Heart left ventricle (tissue), 16 donors: ENCODE measurements around the gene PITHD1. TPM values are rescaled to one million over a fixed set of nuclear protein-coding genes. Genes with fewer than 3 reads are reported as not detected.
A peak's percentile ranks its signal among the peaks of the same experiment; 100 is the strongest.

Experiments
- ATAC-seq, 4 donors: fragments of 200-7000 bp; cut with Tn5 transposase; one replicate each; pipeline ENCODE4 v1.9.1; 2020 to 2022; ENCODE audit warnings: moderate library complexity in 4 of 4, mild to moderate bottlenecking in 3 of 4, moderate number of reproducible peaks in 1 of 4
- DNase-seq, 5 donors: peaks; one replicate each; pipeline ENCODE4 v3.0.0-alpha.2; 2020
- H3K27ac ChIP-seq, 12 donors: fragments of 200-600 bp; sonication (generic) in 4 of 12; one replicate each; pipeline versions ENCODE4 v1.5.0 to v1.8.0; 2016 to 2022; ENCODE audit warnings: mild to moderate bottlenecking in 2 of 12
- H3K27me3 ChIP-seq, 9 donors: fragments of 200-600 bp; sonication (generic) in 2 of 9; one replicate each; pipeline versions ENCODE4 v1.5.1 to v1.8.0; 2016 to 2022; ENCODE audit warnings: mild to moderate bottlenecking in 3 of 9
- H3K36me3 ChIP-seq, 9 donors: fragments of 200-600 bp; sonication (generic) in 2 of 9; one replicate each; pipeline versions ENCODE4 v1.5.0 to v1.8.0; 2018 to 2022; ENCODE audit warnings: mild to moderate bottlenecking in 2 of 9
- H3K4me1 ChIP-seq, 12 donors: fragments of 200-600 bp; sonication (generic) in 4 of 12; one replicate each; pipeline versions ENCODE4 v1.5.0 to v1.8.0; 2016 to 2022; ENCODE audit warnings: mild to moderate bottlenecking in 3 of 12
- H3K4me3 ChIP-seq, 12 donors: fragments of 200-600 bp; sonication (generic) in 4 of 12; one replicate each; pipeline versions ENCODE4 v1.5.0 to v1.8.0; 2017 to 2022; ENCODE audit warnings: mild to moderate bottlenecking in 9 of 12, moderate library complexity in 4 of 12
- H3K9me3 ChIP-seq, 12 donors: fragments of 200-600 bp; sonication (generic) in 4 of 12; one replicate each; pipeline versions ENCODE4 v1.5.0 to v1.8.0; 2016 to 2022; ENCODE audit warnings: mild to moderate bottlenecking in 1 of 12
- CTCF ChIP-seq, 12 donors: fragments of 200-600 bp; sonication (generic) in 4 of 12; IDR thresholded peaks; one replicate each; pipeline versions ENCODE4 v1.5.0 to v1.8.0; 2018 to 2022; ENCODE audit warnings: antibody characterized with exemption in 12 of 12, mild to moderate bottlenecking in 5 of 12
- POLR2A ChIP-seq, 2 donors: fragments of 450-650 bp; IDR thresholded peaks; one replicate each; pipeline ENCODE4 v1.6.1; 2017; ENCODE audit warnings: antibody characterized with exemption in 2 of 2, mild to moderate bottlenecking in 2 of 2, moderate library complexity in 2 of 2
- WGBS, 4 donors: extraction: QIAGEN DNeasy Blood & Tissue Kit in 2 of 4; methylation state at CpG; one replicate each; pipeline versions ENCODE4 v1.1.5 to v1.1.7; 2013 to 2018; 5-methylcytosine and 5-hydroxymethylcytosine counted together
- intact Hi-C, 10 donors: fragments of 100-400 bp; cut with DNase I; formaldehyde crosslinking; loops; one replicate each; pipeline versions ENCODE4 v1.11.1 to v1.14.2; 2022
- polyA plus RNA-seq, 2 donors: library from polyadenylated mRNA; stranded (reverse); fragments of 200-250 nt; gene quantifications; one replicate each; pipeline ENCODE4 v1.2.3, GENCODE V29; 2013
- total RNA-seq, 9 donors: library from RNA; depleted of rRNA in 2 of 9; stranded (reverse); fragments of >200 nt in 2 of 9; fragmentation: NEBNext Ultra II Directional in 3 of 9; extraction: Animal tissue kit (Norgen Biotek cat#: 25700) in 3 of 9; gene quantifications; one replicate each; pipeline versions ENCODE4 v1.1.0 to v1.2.4, GENCODE V29; 2016 to 2023
- donor health status: ischemic (EF 13 %, LVEDD 7.1; RV severe dilation, severe dysfunction).
- donor health status: healthy with polysubstance abuse.
- donor health status: DM: no; HTN: yes; CAD: no.
- donor health status: DM: no; HTN: no; CAD: no.
- donor health status: ischemic (EF 25% LVEDD 6.9; RV normal size, moderate dysfunction).
- donor health status: ischemic (EF 25% LVEDD 5.7; RV mildly dilated, moderate dysfunction).
- donor health status: healthy.
- donor health status: DM: yes; HTN: yes; CAD: no.
- donor health status: ischemic (EF 35%, LVEDD 5.7; RV mildly dilated, moderate dysfunction).
- donor health status: nonischemic (EF 11% LVEDD 7.7; RV severe dilation, severe dysfunction).
- donor health status: DM: yes; HTN: yes; CAD: no.
- donor health status: PGD.
- donor health status: ischemic (EF 29% LVEDD 5.4; RV normal size, mild dysfunction).
- donor health status: nonischemic (EF 23%, LVEDD 6.1; RV moderate dilation, normal function).

Gene PITHD1
- total and polyA plus RNA-seq, 11 donors: 31.8 to 86.4 (median 46.2) TPM

- peaks cover 3 to 31% (median 20%) of the 10 kb centered on the region in 12 donors for H3K4me1 ChIP-seq
- intact Hi-C loops: loop anchor here in 3 of 10 donors (10.0 kb wide), 2 partner anchors 61 to 221 kb away; partner anchors contain the start of gene FUCA1 (in 2 of the 3)
- no peak overlapping the region for H3K4me3 ChIP-seq
- ATAC-seq: no peak
- peaks cover 0 to 45% (median 29%) of the 10 kb centered on the region in 9 donors for H3K36me3 ChIP-seq
- no peaks in the 10 kb centered on the region for H3K27me3 ChIP-seq
- TF ChIP-seq POLR2A (IDR thresholded peaks at IDR 0.05) (no peak), CTCF (IDR thresholded peaks at IDR 0.05) (no peak)
- H3K27ac ChIP-seq: peak overlapping the region in 1 of 12 donors; percentile 62
- DNase-seq: no peak
- 91 to 93% (median 92%) methylated on average over 5 of the region's 5 CpGs for WGBS, 4 donors
- H3K9me3 ChIP-seq: no peaks in the 10 kb centered on the region
Measured at GRCh38 chr1:23803674-23804073, 25.5 kb downstream of the PITHD1 start.

- WGBS, 4 donors: 73 to 81% (median 77%) methylated on average over 7 of the region's 7 CpGs
- DNase-seq (no peak), ATAC-seq (no peak)
- Histone ChIP-seq H3K27me3 (no peaks in the 10 kb centered on the region), H3K36me3 (peaks cover 0 to 46% (median 29%) of the 10 kb centered on the region in 9 donors), H3K9me3 (no peaks in the 10 kb centered on the region), H3K4me1 (peaks cover 3 to 24% (median 15%) of the 10 kb centered on the region in 12 donors), H3K4me3 (no peak overlapping the region), H3K27ac (peak overlapping the region in 1 of 12 donors; percentile 62)
- intact Hi-C loops: loop anchor here in 3 of 10 donors (10.0 kb wide), 2 partner anchors 60 to 220 kb away; partner anchors contain the start of gene FUCA1 (in 2 of the 3)
- no peak for TF ChIP-seq POLR2A (IDR thresholded peaks at IDR 0.05)
- TF ChIP-seq CTCF (IDR thresholded peaks at IDR 0.05): no peak
Measured at GRCh38 chr1:23804183-23804835, 26.1 kb downstream of the PITHD1 start.

GRCh38 chr1:23805025-23805424 is 26.8 kb downstream of the PITHD1 start:
- no peak for ATAC-seq
- Histone ChIP-seq H3K27me3 (no peaks in the 10 kb centered on the region), H3K9me3 (no peaks in the 10 kb centered on the region), H3K36me3 (peaks cover 0 to 46% (median 29%) of the 10 kb centered on the region in 9 donors), H3K4me3 (no peak overlapping the region), H3K27ac (no peak overlapping the region), H3K4me1 (peaks cover 0 to 25% (median 9%) of the 10 kb centered on the region in 12 donors)
- DNase-seq: no peak
- WGBS, 4 donors: 95 to 98% (median 96%) methylated on average over 2 of the region's 2 CpGs
- no peak for TF ChIP-seq POLR2A (IDR thresholded peaks at IDR 0.05)
- no peak for TF ChIP-seq CTCF (IDR thresholded peaks at IDR 0.05)
- intact Hi-C loops: loop anchor here in 4 of 10 donors (5.0 to 10.0 kb wide), 3 partner anchors 60 to 220 kb away; partner anchors contain the start of gene FUCA1 (in 2 of the 4)

- Histone ChIP-seq H3K27ac (no peak overlapping the region), H3K4me3 (no peak overlapping the region), H3K4me1 (peaks cover 0 to 34% (median 7%) of the 10 kb centered on the region in 12 donors), H3K27me3 (no peaks in the 10 kb centered on the region), H3K36me3 (peaks cover 0 to 46% (median 32%) of the 10 kb centered on the region in 9 donors), H3K9me3 (no peaks in the 10 kb centered on the region)
- DNase-seq: no peak
- TF ChIP-seq CTCF (IDR thresholded peaks at IDR 0.05): no peak
- TF ChIP-seq POLR2A (IDR thresholded peaks at IDR 0.05): no peak
- ATAC-seq: no peak
- intact Hi-C loops: loop anchor here in 4 of 10 donors (5.0 to 10.0 kb wide), 3 partner anchors 59 to 219 kb away; partner anchors contain the start of gene FUCA1 (in 2 of the 4)
- 75 to 81% (median 76%) methylated on average over 6 of the region's 6 CpGs for WGBS, 4 donors
Measured at GRCh38 chr1:23806280-23806679, 28.1 kb downstream of the PITHD1 start.
